Stimulated activated CD8-positive, alpha-beta memory T cell treated with anti-CD3 and anti-CD28 coated beads, Interleukin-7, amount 100 ng/mL, for 24 hours (primary cell): ENCODE measurements around the gene TCF20.

Experiments
- DNase-seq: peaks from one replicate; pipeline ENCODE4 v3.0.0-alpha.2; 2020; ENCODE audit warnings: low read depth

TCF20 gene

DNA sequence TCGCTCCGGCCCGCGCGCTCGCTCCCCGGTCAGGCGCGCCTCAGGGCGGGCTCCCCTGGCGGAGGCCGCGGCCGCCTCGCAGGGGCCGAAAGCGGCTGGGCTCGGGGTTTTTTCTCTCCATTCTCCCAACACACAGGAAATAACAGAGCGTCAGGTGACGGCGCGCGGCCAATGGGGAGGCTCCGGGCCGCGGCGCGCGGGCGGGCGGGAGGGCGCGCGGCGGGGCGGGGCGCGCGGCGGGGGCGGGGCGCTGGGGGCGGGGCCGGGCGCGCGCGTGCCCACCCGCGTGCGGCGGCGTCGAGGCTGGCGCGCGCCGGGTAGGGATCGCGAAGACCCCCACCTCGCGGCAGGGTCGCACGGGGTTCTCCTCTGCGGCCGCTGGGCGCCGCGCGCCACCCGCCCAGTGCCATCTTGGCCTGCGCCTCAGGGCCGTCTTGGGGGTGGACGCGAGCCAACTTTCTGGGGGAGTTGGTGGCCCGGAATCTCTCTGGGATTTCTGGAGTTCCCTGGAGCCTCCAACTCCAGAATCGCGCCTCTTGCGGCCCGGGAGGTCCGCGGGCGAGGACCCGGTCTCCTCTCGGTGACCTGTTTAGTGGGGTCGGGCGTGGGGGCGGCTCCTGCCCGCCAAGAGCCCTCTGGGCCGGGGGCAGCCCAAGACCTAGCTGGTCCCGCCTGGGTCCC, at the start of gene TCF20:
TCF20 (minus strand) TSS at position 144 of the 681 bp plus-strand sequence. CDS start 55,348 bp downstream, outside the sequence.
- DNase-seq, result peak; percentile 53

DNA sequence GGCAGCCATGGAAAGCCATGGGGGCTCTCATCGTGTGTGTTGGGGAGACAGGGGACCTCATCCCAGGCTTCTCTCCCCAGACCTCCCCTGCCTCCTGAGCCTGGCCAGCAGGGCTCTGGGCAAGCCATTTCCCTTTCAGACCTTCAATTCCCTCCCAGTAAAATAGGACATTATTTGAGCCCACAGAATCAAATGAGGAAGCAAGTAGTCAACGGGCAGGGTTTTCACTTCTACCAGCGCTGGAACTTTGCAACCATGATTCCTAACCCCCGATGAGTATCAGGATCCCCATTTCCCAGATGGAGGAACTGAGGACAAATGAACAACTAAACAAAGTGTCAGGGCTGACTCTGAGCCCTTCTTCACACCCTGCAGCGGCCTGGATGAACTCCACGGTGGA, 48.9 kb upstream of the TCF20 start:
- no peak for DNase-seq

DNA sequence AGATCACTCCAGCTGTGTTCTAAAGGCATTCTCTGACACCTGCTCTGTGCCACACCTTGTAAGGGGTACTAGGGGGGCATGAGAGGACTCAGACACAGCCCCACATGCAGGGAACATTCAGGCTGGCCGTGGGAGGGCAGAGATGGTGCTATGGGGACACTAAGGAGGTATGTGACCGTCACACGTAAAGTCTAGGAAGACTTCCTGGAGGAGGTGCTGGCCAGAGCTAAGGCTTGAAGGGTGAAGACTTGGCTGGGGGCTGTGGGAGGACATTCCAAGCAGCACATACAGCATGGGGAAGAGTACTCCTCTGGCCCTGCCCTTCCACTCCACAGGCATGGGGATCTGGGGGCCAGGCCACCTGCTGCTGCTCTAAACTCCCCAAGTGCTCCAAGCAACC, 48.5 kb upstream of the TCF20 start:
- DNase-seq, result no peak

DNA sequence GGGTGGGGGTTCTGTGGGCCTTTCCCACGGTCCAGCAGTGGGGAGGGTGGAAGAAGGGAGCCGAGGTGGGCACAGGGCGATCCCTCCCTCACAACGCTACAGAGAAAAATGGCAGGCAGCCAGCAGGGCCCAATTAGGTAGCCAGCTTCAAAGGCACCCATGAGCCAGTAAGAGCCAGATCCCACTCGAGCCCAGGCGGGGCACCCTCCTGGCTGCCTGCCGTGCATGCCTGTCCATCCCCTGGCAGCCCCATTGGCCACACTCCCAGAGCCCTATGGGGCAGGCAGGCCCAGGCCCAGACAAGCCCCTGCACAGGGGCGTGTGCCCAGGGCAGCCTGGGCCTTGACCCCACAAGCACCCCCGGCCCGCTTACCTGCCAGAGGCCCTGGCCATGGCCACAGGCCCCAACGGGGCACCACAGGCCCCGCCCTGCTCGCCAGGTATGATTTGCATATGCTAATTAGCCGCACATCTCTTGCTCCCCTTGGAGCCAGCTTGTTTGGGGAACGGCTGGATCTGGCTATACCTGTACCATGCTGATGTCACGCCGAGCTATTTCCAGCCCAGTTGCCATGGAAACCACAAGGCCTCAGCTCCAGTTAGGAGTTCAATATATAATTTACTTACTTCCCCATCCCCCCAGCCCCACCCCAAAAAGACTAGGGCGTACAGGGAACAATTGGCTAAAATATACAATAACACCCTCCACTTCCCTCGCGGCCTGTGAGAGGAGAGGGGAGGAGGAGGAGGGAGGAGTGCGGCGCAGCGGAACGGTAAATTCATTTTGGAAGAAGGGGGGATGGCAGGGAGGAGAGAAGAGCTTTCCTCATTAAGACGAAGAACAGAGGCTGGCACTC, 47.5 kb upstream of the TCF20 start:
- DNase-seq, result no peak

DNA sequence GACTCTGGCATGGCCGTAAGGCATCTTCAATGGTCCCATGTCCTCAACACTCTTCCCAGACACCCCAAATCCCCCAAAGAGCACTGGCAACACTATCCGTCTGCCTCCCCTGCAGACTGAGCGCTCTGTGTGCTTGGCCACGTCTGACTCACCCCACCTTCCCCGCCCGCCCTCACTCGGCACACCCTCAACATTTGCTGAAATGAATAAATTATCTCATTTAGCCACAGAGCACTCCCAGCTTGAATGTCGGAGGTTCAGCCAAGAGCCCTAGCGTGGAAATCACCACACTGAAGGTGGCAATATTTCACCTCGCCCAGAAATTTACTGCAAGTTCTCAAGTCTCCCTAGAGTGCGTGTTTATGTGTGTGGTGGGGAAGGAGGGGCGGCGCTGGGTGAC, 46.6 kb upstream of the TCF20 start:
- peak; percentile 30 for DNase-seq

DNA sequence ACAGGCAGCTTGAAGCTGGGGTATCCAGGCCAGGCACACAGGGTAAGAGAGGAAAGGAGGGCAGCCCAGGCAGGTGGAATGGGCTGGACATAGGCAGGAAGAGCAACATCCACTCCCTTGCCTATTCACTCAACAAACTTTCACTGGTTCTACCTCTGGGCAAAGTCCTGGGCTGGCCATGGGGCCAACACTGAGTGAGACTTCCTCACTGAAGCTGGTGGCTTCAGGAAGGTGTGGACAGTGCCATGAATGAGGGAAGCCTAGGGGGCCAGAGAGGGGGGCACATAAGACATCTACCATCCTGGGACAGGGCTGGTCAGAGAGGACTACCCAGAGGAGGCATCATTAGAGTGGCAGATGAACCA, 44.9 kb upstream of the TCF20 start:
- no peak for DNase-seq

DNA sequence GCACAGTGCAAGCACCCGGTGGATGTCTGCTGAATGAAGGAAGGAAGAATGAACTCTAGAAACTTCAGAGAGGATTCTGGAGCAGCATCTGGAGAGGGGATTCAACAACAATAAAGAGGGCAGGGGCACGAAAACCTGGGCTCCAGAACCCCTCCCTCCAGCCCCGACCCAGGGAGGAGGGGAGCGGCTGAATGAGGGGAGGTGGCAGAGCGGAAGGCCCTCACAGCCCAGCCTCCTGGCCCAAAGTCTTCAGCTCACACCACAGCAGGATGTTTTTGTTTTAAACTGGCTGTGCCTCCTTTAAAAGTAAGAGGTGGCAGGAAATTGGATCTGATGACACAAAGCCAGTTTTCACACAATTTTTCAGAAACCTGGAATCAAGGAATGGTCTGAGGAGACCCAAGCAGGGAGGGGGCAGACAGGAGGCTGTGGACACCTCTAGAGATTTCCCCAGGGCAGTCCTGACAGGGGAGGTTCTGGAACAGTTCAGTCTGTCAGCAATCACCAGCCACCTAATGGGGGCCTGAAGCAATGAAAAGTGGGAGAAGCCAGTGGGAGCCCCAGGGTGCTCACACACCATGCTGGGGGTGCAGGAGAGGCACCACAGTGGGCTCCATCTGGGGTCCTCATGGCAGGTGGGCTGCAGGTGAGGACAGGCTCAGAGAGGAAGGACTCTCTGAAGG, 44.4 kb upstream of the TCF20 start:
- DNase-seq, result no peak

DNA sequence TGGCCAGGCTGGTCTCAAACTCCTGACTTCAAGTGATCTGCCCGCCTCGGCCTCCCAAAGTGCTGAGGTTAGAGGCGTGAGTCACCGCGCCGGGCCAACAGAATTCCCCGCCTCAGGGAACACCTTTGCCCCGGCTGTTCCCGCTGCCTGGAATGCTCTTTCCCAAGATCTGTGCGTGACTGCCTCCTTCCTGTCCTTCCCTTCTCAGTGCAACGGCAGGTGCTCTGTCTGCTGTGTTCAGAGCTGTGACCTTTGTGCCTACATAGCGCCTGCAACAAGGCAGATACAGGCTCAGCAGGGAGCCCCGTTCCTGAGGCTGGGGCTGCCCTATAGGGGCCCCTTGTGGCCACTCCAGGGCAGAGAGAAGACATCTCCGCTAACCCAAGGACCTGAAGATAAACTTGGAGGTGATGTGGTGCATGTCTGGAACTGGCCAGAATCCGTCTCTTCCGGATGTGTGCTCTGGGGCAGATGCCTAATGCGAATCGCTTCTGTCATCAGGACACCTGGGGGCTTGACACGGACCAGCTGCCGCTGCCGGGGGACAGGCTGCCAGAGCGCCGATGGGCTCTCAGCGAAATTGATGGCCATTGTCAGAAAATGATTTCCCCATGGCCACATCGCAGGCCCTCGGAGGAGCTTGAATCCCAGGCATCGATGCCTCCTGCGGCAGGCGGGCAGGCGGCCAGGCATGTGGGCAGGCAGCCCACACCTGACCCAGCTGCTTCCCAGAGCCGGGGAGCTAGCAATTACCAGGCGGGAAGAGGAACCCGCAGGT, 43.5 kb upstream of the TCF20 start:
- DNase-seq, result no peak

DNA sequence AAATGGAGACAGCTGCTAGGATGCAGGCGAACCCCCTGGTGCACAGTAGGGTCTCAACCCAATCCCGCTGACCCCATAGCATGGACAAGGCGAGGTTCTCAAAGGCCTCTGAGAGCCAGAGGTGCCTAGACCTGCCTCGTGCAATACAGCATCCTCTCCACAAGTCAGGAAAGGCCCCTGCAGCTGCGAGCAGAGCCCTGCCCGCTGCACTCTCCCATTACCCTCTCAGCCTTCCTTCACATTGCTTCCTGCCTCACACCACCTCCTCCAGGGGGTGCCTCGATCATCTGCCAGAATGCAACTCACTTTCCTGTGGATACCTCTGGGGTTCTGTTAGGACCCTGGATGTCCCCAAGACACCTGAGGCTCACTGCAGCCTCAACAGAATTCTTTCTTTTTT, 42.8 kb upstream of the TCF20 start:
- no peak for DNase-seq

DNA sequence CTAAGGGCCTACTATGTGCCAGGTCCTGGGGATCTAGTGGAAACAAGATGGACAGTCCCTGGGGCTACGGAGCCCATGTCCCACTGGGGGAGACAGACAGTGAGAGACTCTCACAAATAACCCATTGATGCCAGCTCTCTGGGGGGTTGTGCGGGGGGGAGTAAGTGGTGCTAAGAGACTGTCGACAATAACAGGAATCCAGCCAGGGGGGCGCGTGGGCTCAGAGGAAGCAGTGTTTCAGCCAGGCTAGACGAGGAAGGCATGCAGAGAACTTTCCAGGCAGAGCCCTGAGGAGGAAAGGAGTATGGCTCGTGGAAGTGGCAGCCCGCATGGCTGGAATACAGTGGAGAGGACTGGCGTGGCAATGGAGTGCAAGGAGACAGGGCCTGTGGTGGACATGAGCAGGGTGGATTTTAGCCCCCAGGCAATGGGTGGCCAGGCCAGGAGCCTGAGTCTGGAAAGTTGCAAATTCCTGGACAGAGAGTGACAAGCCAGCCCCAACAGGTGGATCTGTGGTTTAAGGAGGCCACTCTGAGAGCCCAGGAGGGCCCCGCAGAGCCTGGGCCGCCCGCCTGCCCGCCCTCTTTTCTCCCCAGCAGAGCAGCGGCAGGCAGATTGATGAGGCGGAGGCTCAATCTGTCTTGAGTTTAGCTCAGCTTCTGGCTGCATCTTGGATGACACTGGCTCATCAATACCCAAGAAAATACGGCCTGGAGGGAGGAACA, 40.0 kb upstream of the TCF20 start:
- DNase-seq, result no peak

DNA sequence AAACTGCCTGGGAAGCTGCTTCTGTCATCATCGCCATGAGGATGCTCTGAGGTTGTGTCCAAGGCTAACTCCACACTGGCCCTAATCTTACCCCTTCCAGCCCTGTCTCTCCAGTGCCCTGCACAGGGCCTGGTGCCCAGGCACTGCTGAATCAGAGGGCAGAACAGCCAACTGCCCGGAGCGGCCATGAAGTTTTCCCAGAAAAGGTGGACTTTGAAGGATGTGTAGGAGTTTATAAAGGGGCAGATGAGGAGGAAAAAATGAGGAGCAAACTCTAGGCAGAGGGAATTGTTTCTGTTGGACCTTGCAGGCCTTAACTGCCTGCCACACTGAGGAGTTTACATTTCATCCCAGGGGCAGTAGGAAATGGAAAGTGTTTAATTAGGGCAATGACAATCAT, 39.4 kb upstream of the TCF20 start:
- DNase-seq, result no peak

DNA sequence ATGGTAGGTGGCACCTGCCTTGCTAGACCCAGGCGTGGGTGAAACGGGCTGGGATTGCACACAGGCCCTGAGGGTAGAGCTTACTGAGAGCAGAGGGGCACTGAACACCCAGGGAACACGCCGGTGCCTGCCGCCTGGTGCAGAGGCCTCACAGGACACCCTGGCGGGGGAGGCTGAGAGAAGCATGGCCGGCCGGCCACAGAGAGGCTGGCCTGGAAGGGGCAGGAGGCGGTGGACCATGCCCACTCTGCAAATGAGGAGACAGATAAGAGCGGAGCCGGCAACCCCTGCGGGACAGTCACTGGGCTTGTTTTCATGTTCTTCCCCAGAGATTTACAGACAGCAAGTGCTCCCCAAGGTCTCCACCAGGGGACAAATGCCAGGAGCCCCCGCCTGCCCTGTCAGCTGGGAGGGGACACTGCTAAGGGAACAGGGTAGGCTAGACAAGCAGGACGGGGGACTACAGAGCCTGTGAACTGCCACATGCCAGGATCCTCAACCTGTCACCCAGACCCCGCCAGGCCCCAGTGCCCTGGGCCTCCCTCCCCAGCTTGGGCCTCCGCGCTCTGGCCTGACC, 38.5 kb upstream of the TCF20 start:
- no peak for DNase-seq

DNA sequence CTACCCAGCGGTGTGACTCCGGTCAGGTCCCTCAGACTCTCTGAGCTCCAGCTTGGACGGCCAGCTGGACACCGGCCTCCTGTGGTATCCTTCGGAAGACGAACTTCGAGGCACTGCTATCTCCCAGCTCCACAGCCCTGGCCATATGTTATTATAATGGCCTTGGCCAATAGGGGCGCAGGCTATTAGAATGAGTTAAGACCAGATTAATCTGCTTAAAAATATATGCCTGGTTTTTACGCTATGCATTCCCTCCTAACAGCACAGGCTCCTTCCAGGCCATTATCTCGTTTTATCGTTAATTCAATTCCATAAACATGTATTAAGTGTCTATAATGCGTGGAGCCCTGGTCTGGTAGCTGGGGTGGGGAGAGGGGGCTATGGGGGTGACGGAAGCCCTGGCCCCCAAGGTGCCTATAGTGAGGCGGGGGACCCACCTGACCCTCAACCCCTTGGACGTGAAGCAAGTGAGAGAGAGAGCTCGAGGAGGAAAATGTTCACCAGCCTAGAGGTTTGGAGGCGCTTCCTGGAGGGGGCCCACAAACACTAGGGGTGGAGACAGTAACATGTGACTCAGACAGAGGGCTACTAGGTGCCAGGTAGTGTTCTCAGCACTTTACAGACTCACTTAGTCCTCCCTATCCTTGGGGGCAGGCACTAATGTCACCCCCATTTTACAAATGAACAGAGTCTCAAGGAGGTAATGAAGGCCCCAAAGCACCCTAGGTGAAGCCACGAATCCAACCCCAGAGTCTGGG, 37.5 kb upstream of the TCF20 start:
- DNase-seq, result no peak

DNA sequence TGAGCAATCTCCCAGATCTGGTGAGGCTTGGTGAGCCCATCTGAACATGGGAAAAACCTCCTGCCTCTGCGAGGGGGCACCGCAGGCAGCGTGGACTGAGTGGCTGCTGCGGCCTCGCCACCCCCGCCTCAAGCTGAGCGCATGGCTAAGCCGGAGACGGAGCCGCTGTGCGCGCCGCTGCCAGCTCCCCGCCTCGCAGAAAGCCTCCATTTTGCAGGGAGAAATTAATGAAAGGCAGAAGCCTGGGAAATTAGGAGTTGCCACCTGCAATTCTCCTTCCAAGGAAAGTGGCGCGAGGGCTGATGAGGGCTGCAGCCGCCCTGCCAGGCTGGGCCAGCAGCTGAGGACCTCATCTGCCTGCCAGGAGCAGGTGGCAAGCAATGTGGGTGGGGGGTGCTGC, 35.6 kb upstream of the TCF20 start:
- DNase-seq, result no peak

DNA sequence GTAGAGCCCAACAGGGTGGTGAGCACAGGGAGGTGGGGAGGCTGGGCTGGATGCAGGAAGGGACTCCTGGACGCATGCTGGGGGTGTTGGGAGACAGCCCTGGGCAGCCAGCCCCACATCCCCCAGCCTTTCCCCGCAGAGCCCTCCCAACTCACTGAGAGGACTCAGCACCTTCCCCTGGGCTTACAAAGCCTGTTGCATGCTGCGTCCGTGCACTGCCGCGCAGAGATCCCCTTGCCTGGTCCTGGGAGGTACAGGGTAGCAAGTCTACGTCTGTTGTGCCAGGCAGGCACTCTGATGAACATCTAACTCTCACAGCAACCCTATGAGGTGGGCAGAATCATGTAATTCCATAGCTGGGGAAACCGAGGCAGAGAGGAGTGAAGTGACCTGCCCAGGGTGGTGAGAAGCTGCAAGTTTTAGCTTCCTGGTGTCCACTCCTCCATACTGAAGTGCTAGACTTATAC, 33.9 kb upstream of the TCF20 start:
- no peak for DNase-seq

DNA sequence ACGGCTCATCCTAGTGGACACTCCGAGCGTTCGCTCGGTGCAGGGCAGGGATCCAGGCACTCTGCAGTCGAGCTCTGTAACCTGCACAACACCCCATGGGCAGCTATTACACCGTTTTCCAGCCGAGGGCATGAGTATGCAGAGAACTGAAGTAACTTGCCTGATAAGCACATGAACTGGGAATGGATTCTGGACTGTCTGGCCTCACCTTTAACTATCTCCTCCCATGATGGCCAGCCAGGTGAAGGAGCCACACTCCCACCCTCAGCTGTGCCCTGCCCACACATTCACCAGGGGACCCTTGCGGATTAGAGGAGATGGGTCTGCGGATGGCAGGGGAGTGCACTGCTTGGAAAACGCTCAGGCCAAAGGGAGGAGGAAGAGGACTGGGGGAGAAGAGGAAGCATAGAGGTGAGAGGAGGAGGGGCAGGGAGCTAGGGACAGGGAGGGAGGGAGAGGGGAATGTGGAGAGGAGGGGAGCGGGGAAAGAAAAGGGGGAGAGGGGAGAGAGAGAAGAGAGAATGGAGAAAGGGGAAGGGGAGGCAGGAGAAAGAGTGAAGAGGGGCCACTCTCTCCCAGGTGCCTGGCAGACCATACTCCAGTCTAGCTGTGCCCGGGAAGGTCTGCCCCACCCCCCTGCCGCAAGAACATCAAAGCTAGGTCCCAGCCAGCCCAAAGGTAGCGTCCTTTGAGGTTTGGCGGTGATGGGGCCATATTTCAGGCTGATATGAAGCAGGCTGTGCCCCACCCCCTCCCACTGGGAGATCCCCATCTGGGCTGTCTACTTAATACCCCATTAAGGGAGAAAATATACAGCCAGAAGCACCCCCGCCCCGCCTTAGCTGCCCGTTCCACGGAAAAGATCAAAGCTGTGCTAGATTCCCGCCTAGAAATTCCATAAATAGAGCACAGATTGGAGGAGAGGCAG, 33.2 kb upstream of the TCF20 start:
- DNase-seq, result no peak

DNA sequence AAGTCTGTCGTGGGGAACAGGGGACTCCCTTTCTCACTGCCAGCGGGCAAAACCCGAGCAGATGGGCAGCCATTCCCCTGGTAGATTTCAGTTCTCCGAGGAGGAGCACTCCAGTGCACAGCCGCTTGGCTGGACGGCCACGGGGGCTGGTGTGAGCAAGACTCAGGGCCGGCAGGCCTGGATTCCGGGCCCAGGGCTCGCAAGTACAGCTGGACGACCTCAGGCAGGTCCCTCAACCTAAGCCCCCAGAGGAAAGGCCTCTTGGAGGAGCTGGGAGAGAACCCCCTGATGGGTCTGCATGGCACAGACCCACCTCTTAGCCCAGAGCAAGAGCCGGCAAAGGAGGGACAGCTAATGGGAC, 31.3 kb upstream of the TCF20 start:
- DNase-seq, result no peak

DNA sequence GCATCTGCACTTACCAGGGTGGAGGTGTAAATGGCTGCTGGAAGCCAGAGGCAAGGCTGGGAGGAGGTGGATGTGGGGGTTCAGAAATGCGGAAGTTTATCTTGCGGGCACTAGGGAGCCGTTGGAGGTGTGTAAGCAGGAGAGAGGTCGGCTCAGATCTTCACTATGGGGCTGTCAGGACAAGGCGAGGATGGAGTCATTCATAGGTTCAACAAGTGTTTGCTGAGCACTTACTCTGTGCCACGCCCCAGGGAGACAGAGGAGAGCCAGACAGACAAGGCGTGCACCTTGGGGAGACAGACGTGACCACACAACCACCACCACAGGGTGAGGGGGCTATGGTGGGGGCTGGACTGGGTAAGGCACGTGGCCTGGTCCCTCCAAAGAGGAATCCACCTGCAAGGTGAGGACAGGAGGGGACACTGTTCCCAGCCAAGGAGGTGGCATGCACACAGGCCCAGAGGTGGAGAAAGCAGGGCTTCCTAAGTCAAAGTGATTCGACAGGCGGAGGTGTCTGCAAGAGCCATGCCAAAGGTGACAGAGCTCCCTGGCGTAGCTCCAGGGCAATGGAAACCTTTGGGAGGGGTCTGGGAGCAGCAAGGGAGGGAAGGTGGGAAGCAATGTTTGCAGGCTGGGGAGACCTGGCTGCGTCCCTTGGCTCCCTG, 30.8 kb upstream of the TCF20 start:
- DNase-seq, result no peak
